Measurements from ENCODE around the gene MAG. TPM values are rescaled to one million over a fixed set of nuclear protein-coding genes. Genes with fewer than 3 reads are reported as not detected.
A peak's percentile ranks its signal among the peaks of the same experiment; 100 is the strongest.
"Not testable (repeated sequence)": the region's sequence is repeated elsewhere in the genome, so short reads cannot be mapped to it uniquely, and the experiment has no call there.

The MAG gene
- total RNA-seq, 2 experiments from 2014 or later: 0.43 to 0.44 TPM

DNA sequence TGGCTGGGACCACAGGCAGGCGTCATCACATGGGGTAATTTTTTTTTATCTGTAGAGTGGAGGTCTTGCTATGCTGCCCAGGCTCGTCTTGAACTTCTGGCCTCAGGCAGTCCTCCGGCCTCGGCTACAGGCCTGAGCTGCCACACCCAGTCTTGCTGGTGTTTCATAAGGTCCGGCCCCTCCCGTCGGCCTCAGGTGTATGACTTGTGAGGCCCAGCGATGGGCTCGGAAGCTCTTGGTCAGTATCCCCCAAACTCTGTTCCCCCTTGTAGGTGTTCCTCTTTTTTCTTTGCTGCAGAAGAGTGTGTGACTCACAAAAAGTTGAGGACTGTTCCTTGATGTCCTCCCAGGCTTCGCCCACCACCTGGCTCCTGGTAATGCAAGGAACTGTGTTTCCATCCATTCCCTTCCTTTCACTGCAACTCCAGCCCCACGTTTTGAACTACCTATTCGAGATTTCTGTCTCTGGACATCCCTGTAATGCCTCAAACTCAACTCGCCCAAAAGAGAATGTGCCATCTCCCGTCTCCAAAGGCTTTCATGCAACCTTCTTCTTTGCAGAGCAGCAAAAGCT lies 18.2 kb upstream of the MAG start:
- POLR2A ChIA-PET: no interaction called here

DNA sequence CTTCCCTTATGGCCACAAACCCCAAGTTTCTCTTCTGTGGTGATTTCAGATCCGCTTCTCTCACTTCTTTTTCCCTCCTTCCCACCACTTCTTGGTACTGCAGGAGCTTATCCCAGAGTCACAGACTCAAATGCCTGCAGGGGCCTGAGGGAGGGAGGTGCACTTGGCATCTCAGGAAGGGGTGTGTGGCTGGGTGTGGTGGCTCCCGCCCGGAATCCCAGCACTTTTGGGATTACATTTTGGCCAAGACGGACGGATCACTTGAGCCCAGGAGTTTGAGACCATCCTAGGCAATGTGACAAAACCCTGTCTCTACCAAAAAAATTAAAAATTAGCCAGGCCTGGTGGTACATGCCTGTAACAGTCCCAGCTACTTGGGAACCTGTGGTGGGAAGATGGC lies 17.6 kb upstream of the MAG start:
- Mint-ChIP-seq H3K4me1 (ENCODE audit: low read depth) (peaks cover 16% of the 10 kb centered on the region), H3K36me3 (peaks cover 47% of the 10 kb centered on the region), H3K4me3 (no peak overlapping the region), H3K27me3 (no peaks in the 10 kb centered on the region), H3K27ac (no peak overlapping the region), H3K9me3 (no peaks in the 10 kb centered on the region)
- CTCF ChIA-PET: no interaction called here
- POLR2A ChIA-PET: interaction anchor here (1.4 to 1.5 kb wide), 2 partner anchors 10 to 195 kb away, joined by 3 to 4 read pairs; no protein-coding TSS in a partner anchor
- intact Hi-C loops (cut with micrococcal nuclease): no loop called here
- no peak for DNase-seq

More for the DNA sequence above, 18.2 kb upstream of the MAG start:
- intact Hi-C loops (cut with micrococcal nuclease): no loop called here
- peaks cover 16% of the 10 kb centered on the region for H3K4me1 Mint-ChIP-seq (ENCODE audit: low read depth)
- H3K27me3 Mint-ChIP-seq: no peaks in the 10 kb centered on the region
- no peak overlapping the region for H3K4me3 Mint-ChIP-seq
- no peak for DNase-seq
- H3K9me3 Mint-ChIP-seq: no peaks in the 10 kb centered on the region
- peaks cover 47% of the 10 kb centered on the region for H3K36me3 Mint-ChIP-seq
- CTCF ChIA-PET: no interaction called here
- H3K27ac Mint-ChIP-seq: no peak overlapping the region

DNA sequence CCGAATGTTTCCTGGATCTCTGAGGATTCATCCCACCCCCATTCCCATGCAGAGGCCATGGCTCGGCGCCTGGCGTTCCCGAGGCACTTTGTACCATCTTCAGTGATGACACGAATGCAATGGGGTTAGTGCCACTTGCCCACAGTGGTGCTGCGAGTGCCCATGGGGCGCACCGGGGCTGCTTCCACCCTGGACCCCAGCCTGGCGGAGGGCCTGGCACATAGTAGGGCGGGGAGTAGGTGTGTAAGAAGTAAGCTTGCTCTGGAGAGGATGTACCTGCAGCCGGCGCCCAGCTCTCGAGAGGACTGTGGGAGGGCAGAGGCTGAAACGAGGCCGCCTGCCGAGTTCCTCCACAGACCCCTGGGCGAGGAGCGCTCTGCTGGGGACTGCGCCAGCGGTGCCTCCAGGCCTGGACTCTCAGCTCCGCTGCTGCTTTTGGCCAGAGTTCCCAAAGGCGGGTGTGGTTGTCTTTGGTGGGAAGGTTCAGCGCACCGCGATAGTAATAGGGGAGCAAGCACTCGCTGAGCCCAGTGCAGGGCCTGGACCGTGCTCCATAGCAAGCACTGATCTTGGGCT lies 15.2 kb upstream of the MAG start:
- H3K4me1 Mint-ChIP-seq (ENCODE audit: low read depth): peaks cover 5% of the 10 kb centered on the region
- ChIA-PET CTCF (no interaction called here), POLR2A (no interaction called here)
- H3K4me3 Mint-ChIP-seq: no peak overlapping the region
- H3K27ac Mint-ChIP-seq: no peak overlapping the region
- no peaks in the 10 kb centered on the region for H3K9me3 Mint-ChIP-seq
- intact Hi-C loops (cut with micrococcal nuclease): no loop called here
- no peak for DNase-seq
- peaks cover 36% of the 10 kb centered on the region for H3K36me3 Mint-ChIP-seq
- H3K27me3 Mint-ChIP-seq: peaks cover 2% of the 10 kb centered on the region

DNA sequence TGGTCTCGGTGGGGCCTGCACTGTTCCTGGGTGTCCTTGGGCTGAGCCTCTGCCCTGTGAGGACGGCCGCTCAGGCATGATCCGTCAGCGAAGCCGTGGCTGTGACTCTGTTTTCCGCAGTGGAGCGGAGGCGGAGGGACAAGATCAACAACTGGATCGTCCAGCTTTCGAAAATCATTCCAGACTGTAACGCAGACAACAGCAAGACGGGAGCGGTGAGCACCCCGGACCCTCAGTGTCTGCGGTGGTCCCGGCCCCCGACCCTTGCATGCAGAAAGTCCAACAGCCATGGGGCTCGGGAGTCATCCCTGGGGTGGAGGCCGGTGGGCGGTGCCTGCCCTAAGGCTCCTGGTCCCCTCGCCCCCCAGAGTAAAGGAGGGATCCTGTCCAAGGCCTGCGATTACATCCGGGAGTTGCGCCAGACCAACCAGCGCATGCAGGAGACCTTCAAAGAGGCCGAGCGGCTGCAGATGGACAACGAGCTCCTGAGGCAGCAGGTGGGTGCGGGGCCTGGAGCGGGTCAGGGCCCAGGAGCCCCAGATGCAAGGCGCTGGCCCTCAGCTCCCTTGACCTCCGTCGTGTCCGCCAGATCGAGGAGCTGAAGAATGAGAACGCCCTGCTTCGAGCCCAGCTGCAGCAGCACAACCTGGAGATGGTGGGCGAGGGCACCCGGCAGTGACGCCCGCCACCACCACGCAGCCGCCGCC lies 13.2 kb upstream of the MAG start:
- intact Hi-C loops (cut with micrococcal nuclease): no loop called here
- H3K36me3 Mint-ChIP-seq: peaks cover 25% of the 10 kb centered on the region
- no peak for DNase-seq
- H3K27ac Mint-ChIP-seq: no peak overlapping the region
- H3K9me3 Mint-ChIP-seq: no peaks in the 10 kb centered on the region
- H3K4me1 Mint-ChIP-seq (ENCODE audit: low read depth): peaks cover 2% of the 10 kb centered on the region
- peaks cover 14% of the 10 kb centered on the region for H3K27me3 Mint-ChIP-seq
- no peak overlapping the region for H3K4me3 Mint-ChIP-seq
- POLR2A ChIA-PET: no interaction called here
- CTCF ChIA-PET: interaction anchor here (0.8 to 1.0 kb wide), 2 partner anchors 125 to 216 kb away, joined by 3 read pairs; no protein-coding TSS in a partner anchor

GRCh38 chr19:35279374-35279773 lies 12.6 kb upstream of the MAG start:
- CTCF ChIA-PET: interaction anchor here (0.8 kb wide), 1 partner anchor 215 kb away, joined by 3 read pairs; no protein-coding TSS in a partner anchor

DNA sequence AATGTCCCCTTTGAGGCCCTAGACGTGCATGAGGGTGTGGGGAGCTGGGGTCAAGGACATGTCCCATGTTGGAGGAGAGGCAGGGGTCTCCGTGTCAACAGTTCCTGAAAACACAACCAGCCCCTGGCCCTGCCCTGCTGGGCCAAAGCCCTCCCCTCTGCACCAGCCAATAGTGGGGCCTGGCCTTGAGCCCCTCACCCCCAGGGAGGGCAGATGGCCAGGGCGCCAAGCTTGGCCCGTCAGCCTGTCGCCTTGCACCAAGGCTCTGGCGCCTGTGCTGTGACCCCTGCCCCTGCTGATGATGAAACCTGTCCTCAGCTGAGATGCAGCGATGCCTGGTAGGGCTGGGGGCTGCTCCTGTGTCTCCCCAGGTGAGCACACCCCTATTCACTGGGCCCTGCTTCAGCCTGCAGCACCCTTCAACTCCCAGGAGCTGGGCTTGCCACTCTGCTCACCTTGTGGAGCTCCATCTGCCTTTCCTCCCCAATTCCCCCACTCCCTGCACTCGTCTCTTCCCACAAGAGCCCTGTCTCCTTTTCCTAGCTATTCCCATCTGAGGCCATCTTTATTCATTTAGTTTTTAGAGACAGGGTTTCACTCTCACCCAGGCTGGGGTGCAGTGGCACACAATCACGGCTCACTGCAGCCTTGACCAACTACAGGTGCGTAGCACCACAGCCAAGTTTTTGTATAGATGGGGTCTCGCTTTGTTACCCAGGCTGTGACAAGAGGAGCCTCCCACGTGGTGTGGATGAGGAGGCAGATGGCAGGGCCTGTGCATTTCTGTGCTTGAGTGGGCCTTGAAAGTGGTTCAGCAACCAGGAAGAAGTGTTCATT lies 11.8 kb upstream of the MAG start:
- Mint-ChIP-seq H3K27ac (no peak overlapping the region), H3K36me3 (peaks cover 14% of the 10 kb centered on the region), H3K4me3 (no peak overlapping the region), H3K9me3 (no peaks in the 10 kb centered on the region), H3K27me3 (peaks cover 17% of the 10 kb centered on the region), H3K4me1 (ENCODE audit: low read depth) (peaks cover 2% of the 10 kb centered on the region)
- DNase-seq: no peak
- POLR2A ChIA-PET: interaction anchor here (0.8 kb wide), 1 partner anchor 70 kb away, joined by 3 read pairs; no protein-coding TSS in a partner anchor
- intact Hi-C loops (cut with micrococcal nuclease): no loop called here
- CTCF ChIA-PET: interaction anchor here (1.3 kb wide), 1 partner anchor 138 kb away, joined by 3 read pairs; no protein-coding TSS in a partner anchor

More at GRCh38 chr19:35279374-35279773, 12.6 kb upstream of the MAG start:
- Mint-ChIP-seq H3K4me1 (ENCODE audit: low read depth) (peaks cover 2% of the 10 kb centered on the region), H3K9me3 (no peaks in the 10 kb centered on the region), H3K27ac (no peak overlapping the region), H3K36me3 (peaks cover 20% of the 10 kb centered on the region), H3K27me3 (peaks cover 14% of the 10 kb centered on the region), H3K4me3 (no peak overlapping the region)
- DNase-seq: no peak
- intact Hi-C loops (cut with micrococcal nuclease): no loop called here
- POLR2A ChIA-PET: no interaction called here

DNA sequence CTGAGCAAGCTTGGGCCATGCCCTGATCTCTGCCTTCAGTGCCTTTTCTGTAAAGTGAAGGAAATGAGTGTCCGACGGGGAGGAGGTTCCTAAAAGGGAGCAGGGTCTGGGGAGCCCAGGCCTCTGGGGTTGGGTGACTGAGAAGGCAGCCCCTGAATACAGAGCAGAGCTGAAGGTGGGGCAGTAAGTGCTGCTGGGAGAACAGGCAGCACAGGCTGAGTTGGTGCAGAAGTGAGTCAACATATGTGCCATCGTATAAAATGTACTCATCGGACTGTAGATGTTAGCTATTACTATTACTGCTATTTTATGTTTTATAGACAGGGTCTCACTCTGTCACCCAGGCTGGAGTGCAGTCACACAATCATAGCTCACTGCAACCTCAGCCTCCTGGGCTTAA lies 10.7 kb upstream of the MAG start:
- POLR2A ChIA-PET: no interaction called here
- Mint-ChIP-seq H3K9me3 (no peaks in the 10 kb centered on the region), H3K27ac (no peak overlapping the region), H3K27me3 (peaks cover 19% of the 10 kb centered on the region), H3K4me1 (ENCODE audit: low read depth) (peaks cover 2% of the 10 kb centered on the region), H3K4me3 (no peak overlapping the region), H3K36me3 (peaks cover 5% of the 10 kb centered on the region)
- intact Hi-C loops (cut with micrococcal nuclease): no loop called here
- DNase-seq: no peak
- CTCF ChIA-PET: interaction anchor here (1.3 kb wide), 1 partner anchor 139 kb away, joined by 3 read pairs; no protein-coding TSS in a partner anchor

- Mint-ChIP-seq H3K36me3 (no peaks in the 10 kb centered on the region), H3K27ac (no peak overlapping the region), H3K9me3 (no peaks in the 10 kb centered on the region), H3K4me3 (no peak overlapping the region), H3K27me3 (peaks cover 19% of the 10 kb centered on the region), H3K4me1 (ENCODE audit: low read depth) (peaks cover 2% of the 10 kb centered on the region)
- intact Hi-C loops (cut with micrococcal nuclease): no loop called here
- ChIA-PET CTCF (interaction anchor here (0.7 kb wide), 1 partner anchor 63 kb away, joined by 3 read pairs; no protein-coding TSS in a partner anchor), POLR2A (interaction anchor here (1.4 kb wide), 1 partner anchor 9 kb away, joined by 4 read pairs; no protein-coding TSS in a partner anchor)
- DNase-seq: no peak
These were observed 7.5 kb upstream of the MAG start for GRCh38 chr19:35284153-35285094.

- no peak for DNase-seq
- H3K9me3 Mint-ChIP-seq: no peaks in the 10 kb centered on the region
- no peaks in the 10 kb centered on the region for H3K36me3 Mint-ChIP-seq
- ChIA-PET POLR2A (interaction anchor here (1.4 kb wide), 1 partner anchor 10 kb away, joined by 4 read pairs; no protein-coding TSS in a partner anchor), CTCF (interaction anchor here (0.7 kb wide), 1 partner anchor 62 kb away, joined by 3 read pairs; no protein-coding TSS in a partner anchor)
- intact Hi-C loops (cut with micrococcal nuclease): no loop called here
- peaks cover 2% of the 10 kb centered on the region for H3K4me1 Mint-ChIP-seq (ENCODE audit: low read depth)
- H3K4me3 Mint-ChIP-seq: no peak overlapping the region
- H3K27ac Mint-ChIP-seq: no peak overlapping the region
- peaks cover 19% of the 10 kb centered on the region for H3K27me3 Mint-ChIP-seq
These were observed 6.9 kb upstream of the MAG start for GRCh38 chr19:35285095-35285449.

DNA sequence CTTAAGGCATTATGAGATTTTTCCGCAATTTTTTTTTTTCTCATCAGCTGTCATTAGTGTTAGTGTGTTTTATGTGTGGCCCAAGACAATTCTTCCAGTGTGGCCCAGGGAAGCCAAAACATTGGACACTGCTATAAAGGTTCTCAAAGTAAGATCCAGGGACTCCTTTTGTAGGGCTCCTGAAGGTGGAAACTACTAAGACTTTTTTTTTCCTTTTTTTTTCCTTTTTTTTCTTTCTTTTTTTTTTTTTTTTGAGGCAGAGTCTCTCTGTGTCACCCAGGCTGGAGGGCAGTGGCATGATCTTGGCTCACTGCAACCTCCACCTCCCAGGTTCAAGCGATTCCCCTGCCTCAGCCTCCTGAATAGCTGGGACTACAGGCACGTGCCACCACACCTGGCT lies 6.5 kb upstream of the MAG start:
- CTCF ChIA-PET: interaction anchor here (1.1 kb wide), 1 partner anchor 219 kb away, joined by 3 read pairs; no protein-coding TSS in a partner anchor
- H3K36me3 Mint-ChIP-seq; H3K27ac Mint-ChIP-seq; intact Hi-C loops (cut with micrococcal nuclease); H3K4me3 Mint-ChIP-seq; DNase-seq; POLR2A ChIA-PET; H3K4me1 Mint-ChIP-seq (ENCODE audit: low read depth); H3K9me3 Mint-ChIP-seq: not testable (repeated sequence)
- peaks cover 19% of the 10 kb centered on the region for H3K27me3 Mint-ChIP-seq

DNA sequence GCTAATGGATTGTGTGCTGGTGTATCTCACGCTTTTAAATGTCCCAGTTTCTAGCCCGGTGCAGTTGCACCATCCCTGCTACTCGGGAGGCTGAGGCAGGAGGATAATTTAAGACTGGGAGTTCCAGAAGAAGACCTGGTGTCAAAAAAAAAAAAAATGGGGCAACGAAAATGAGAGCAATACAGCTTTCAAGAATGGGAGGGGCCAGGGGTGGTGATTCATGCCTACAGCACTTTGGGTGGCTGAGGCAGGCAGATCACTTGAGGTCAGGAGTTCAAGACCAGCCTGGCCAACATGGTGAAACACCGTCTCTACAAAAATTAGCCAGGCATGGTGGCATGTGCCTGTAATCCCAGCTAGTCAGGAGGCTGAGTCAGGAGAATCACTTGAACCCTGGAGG lies 5.9 kb upstream of the MAG start:
- CTCF ChIA-PET: interaction anchor here (1.1 kb wide), 1 partner anchor 219 kb away, joined by 3 read pairs; no protein-coding TSS in a partner anchor
- H3K27me3 Mint-ChIP-seq: peaks cover 19% of the 10 kb centered on the region
- intact Hi-C loops (cut with micrococcal nuclease); H3K36me3 Mint-ChIP-seq; H3K4me1 Mint-ChIP-seq (ENCODE audit: low read depth); POLR2A ChIA-PET; H3K9me3 Mint-ChIP-seq; H3K27ac Mint-ChIP-seq; H3K4me3 Mint-ChIP-seq: not testable (repeated sequence)
- DNase-seq: peak; percentile 29

All from activated CD4-positive, alpha-beta memory T cell treated with anti-CD3 and anti-CD28 coated beads for 36 hours (primary cell).